ENCODE results near the gene IQSEC3.

Gene IQSEC3

DNA sequence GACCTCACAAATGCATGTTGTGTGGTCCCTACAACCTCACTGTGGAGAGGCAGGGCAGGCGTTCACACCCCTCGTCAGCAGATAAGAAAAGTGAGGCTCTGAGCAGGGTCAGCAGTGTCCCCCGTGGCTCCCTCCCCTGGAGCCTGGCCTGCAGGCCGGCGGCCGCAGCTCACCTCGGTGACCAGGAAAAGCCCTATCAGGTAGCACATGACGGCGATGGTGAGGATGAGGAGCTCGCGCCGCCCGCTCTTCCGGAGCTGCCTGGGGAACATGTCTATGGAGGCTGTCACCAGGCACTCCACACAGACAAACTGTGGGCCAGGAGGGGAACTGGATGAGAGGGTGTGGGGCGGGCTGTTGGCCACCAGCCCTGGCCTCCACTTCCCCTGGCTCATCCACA is 129.4 kb downstream of the IQSEC3 start:
- no peak for DNase-seq (ENCODE audit: low read depth in 1 of 2, low spot score in 1 of 2)

DNA sequence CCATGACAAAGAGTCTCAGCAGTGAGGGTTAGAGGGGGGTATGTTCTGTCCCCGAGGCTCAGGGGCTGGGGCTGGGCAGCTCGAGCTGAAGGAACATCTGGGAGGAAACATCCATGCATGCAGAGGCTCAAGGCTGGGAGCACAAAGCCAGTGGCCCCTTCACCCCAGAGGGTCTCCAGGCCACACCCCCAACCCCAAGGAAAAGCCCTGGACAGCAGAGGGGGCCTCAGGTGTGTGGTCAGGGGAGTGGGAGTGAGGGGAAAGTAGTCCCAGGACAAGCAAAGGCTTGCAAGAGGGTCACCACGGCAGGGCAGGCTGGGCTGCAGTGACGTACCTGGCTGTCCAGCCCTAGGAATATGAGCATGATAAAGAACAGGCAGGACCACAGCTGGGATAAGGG is 129.9 kb downstream of the IQSEC3 start:
- DNase-seq (ENCODE audit: low read depth in 1 of 2, low spot score in 1 of 2) = no peak

DNA sequence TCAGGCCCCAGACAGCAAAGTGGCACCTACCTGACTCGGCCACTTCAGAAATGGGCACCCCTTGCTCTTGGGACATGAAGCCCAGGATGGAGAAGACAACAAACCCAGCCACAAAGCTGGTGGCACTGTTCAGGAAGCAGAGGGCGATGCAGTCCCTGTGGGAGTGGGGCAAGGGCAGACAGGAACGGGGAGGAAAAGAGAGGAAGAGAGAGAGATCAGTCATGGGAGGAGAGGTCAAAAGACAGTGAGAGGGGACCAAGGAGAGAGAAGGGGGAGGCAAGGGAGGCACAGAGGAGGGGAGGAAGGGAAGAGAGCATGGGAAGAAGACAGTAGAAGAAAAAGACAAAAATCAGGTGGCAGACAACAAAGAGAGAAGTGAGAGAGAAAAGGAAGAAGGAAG is 130.8 kb downstream of the IQSEC3 start:
- no peak for DNase-seq (ENCODE audit: low read depth in 1 of 2, low spot score in 1 of 2)

DNA sequence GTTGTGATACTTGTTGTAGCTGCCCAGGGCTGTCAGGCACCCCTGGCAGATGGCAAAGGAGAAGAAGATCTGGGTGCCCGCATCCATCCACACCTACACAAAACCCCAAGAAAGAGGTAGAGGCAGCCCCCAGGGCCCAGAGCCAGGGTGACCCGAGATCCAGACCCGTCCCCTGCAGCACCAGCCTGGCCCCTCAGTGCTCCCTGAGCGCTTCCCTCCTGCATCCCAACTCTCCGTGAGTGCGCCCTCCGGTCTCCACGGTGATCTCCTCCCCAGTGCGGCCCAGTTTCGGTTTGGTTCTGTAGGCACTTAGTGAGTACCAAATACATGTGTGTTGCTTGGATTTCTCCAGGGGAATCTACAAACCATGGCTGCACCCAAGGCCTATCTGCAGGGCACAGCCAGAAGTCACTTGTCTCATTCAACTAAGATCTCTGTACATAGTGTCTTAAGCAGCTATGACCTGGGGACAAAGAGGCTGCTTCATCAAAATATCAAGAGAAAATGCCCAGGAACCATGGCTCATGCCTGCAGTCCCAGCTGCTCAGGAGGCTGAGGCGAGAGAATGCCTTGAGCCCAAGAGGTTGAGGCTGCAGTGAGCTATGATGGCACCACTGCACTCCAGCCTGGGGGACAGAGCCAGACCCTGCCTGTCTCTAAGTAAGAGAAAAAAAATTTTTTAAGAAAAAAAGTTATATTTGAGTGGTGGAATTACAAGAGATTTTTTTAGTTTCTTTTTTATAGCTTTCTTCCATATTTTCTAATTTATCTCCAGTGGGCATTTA is 131.5 kb downstream of the IQSEC3 start:
- no peak for DNase-seq (ENCODE audit: low read depth in 1 of 2, low spot score in 1 of 2)

DNA sequence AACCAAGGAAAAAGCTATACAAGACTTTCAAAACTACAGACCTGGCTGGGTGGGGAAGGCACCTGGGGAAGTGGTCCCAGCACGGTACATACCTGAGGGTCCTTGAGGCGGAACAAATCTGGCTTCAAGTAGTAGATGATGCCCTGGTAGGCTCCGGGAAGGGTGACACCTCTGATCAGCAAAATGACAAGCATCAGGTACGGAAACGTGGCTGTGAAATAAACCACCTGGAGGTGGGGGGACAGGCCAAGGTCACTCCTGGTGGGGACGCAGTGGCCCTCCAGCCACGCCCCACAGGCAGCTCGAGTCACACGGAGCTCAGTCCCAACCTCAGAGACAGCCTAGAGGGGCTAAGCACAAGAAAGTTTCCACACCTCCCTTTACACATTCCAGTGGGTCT is 132.1 kb downstream of the IQSEC3 start:
- DNase-seq (ENCODE audit: low read depth in 1 of 2, low spot score in 1 of 2) = no peak

DNA sequence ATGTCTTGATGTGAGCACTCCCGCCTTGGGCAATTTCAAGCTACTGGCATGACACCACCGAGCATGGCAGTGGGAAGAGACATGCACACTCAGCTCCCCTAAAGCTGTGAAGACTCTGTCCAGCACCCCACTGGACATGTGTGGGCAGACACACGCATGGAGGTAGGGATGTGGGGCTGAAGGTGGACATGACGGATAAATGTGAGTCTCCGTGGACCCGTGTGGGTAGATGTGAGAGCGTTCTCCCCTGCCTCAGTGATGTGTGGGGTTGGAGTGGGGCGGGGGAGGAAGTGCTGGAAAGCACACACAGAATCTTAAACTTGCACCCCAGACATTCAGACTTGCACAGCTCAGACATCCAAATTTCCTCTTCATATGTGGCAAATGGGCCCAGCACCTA is 134.8 kb downstream of the IQSEC3 start:
- DNase-seq (ENCODE audit: low read depth in 1 of 2, low spot score in 1 of 2) = no peak

DNA sequence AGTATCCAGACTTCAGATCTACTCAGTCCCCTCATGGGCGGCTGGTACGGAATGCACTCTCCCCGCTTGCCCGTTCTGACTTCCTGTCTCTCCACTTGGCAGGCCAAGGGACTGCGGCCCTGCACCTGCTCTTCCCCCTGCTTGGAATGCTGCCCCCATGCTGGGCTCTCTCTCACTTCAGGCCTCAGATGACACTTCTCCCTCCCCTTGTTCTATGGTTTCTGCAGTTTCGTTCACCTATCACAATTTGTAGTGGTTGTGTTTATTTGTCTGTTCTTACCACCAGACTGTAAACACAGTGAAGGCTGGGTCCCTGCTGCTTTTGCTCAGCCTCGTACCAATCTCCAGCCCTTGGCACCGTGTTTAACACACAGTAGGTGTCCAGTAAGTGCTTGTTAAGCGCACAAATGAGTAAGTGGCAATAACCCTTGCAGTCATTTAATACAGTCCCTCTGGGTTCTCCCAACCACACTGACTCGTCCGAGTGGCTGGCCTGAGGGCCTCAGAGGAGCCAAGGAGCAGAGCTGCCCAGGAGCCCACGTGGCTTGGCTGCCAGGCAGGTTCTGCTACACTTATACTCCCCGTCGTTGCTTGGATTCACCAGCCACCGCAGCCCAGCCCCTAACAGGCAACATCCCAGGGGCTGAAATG is 135.6 kb downstream of the IQSEC3 start:
- DNase-seq (ENCODE audit: low read depth in 1 of 2, low spot score in 1 of 2) = no peak

DNA sequence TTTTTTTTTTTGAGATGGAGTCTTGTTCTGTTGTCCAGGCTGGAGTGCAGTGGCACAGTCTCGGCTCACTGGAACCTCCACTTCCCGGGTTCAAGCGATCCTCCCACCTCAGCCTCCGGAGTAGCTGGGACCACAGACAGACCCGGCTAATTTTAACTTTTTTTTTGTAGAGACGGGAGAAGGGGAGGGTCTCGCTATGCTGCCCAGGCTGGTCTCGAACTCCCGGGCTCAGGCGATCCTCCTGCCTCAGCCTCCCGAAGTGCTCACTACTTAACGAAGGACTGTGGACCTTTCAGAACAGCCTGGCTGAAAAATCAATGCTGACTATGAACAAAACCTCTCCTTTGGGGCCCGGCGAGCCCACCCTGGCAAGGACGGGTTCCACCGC is 136.5 kb downstream of the IQSEC3 start:
- no peak for DNase-seq (ENCODE audit: low read depth in 1 of 2, low spot score in 1 of 2)

DNA sequence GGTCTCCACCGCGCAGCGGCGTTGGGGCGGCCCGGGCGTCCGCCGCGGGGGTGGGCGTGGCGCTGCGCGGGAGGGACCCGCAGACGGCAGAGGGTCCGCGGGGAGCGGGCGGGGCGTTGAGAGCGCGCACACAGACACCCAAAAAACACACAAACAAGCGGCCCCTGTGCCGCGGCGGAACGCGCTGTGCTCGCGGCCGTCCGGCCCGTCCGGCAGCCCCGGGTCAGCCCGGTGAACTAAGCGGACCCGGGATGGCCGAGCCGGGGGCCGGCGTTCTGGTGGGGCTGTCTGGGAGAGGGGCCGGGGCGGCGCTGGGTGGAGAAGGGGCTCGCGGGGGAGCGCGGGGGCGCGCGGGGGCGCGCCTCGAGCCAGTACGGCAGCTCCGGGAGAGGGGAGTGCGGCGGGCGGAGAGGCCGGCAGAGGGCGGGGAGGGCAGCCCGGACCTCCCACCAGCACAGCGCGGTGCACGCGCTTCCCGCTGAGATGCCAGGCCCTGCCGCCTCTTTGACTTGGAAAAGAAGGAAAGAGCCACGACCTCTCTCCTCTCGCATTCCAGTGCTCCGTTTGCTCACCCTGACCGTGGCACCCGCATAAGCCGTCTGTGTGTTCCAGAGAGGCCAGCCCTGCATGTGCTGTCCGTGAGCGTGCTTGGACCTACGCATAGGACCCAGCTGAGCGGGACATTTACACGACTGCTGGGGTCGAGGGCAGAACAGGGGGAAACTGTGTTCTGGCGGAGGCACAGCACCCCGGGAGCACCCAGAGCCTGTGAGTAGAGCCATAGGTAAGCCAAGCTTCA is 137.1 kb downstream of the IQSEC3 start:
- DNase-seq (ENCODE audit: low read depth in 1 of 2, low spot score in 1 of 2) = no peak

DNA sequence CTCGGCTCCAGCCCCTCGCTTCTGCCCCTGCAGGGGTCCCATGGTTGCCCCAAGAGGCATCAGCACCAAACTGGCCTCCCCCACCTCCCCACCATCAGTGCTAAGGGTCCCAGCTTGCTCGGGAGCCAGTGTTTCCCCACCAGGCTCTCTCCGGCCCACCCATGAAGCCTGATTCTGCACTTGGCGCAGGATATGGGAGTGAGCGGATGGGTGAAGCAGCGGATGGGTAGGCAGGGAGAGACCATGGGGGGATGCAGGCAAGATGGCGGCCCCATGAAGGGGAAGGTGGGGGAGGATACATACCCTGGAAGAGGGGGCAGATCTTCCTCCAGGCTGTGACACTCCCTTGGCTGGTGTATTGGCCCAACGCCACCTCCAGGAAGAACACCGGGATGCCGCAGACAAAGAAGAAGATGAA is 137.7 kb downstream of the IQSEC3 start:
- DNase-seq (ENCODE audit: low read depth in 1 of 2, low spot score in 1 of 2) = no peak

DNA sequence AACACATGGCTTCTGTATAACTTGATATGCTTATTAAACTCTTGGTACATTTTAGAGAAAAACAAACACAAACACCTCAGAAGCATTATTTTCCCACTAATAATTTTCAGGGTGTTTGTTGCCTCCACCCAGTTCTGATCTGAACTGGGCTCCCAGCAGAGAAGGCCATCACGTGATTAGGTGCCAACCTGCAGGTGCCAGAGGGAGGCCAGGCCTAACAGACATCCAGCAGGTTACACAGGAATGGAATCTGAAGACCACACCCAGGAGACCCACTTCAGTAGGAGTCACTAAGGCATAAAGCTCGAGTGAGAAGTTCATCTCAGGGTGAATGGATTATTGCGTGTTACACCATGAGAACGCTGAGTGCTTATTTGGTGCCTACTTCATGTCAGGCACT is 138.5 kb downstream of the IQSEC3 start:
- no peak for DNase-seq (ENCODE audit: low read depth in 1 of 2, low spot score in 1 of 2)

DNA sequence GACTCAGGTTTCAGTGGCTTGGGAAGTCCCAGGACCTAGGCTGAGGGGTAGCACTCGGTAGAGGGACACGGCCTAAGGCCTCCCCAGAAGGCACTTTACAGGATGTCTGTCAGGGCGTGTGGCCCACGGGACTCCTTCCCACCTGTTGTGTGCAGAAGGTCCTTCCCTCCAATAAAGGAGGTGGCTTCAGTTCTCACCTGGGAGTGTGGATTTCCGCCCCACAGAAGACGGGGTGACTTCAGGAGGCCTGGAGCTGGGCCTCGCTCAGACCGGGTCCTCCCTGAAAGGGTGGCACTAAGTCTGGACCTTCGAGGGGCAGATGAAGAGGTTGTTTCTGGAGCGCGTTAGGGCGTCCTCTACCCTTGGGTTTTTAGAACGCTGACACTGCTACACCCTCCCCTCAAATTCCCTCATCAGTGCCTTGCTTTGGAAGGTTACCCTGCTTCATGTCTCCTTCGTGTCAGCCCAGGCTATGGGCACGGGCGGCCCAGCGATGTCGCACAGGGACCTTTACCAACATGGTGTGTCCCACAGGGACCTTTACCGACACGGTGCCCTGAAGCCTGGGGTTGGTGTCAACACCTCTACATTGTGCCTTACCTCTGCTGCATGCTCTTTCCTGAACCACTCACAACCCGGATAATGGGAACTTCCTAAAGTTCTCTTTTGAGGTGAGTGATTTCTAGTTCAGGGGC is 140.3 kb downstream of the IQSEC3 start:
- DNase-seq (ENCODE audit: low read depth in 1 of 2, low spot score in 1 of 2) = no peak

DNA sequence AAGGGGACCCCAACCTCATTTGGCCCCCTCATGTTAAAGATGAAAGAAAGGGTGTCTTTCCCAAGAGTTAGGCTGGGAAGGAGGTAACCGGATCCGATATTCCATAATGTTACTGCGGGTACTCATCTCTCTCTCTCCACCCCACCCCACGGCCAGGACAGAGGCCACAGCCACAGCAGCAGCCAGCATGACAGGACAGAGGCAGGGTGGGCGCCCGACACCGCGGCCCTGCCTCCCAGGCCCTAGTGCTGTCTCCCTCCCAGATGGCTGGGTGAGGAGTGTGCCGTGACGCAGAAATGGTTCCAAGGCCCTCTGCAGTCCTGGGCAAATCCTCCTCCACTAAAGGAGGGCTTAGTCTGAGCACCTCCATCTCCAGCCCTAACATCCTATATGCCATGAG is 141.2 kb downstream of the IQSEC3 start:
- DNase-seq (ENCODE audit: low read depth in 1 of 2, low spot score in 1 of 2) = no peak

DNA sequence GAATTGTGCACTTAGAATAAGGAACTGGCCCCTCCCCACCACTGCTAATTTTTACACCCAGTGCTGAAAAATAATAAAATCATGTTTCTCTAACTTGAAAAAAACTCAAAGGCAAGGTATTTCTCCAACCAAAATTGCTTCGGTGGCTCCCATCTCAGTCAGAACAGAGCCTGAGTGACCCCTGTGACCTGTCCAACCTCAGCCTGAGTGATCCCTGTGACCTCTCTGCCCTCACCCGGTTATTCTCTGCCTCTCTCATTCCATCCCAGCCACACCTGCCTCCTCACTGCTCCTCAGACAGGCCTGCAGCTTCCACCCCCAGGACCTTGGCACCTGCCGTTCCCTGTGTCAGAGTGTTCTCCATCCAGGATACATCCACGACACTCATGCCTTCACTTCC is 142.2 kb downstream of the IQSEC3 start:
- no peak for DNase-seq (ENCODE audit: low read depth in 1 of 2, low spot score in 1 of 2)

DNA sequence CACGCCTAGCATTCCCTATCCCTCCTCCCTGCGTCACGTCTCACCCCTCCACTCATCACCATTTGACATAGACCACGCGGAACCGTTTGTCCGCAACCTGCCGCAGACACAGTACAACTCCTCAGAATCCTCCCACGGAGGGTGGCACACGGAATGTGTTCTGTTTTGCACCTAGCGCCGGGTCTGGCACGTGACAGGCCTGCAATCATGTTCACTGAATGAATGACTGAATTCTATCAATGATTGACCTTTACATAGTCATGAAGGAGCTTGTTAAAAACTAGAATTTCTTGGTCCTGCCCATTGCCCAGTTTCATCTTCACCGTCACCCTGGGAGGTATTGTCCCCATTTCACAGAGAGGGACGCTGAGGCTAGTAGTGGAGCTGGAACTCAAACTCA is 142.7 kb downstream of the IQSEC3 start:
- no peak for DNase-seq (ENCODE audit: low read depth in 1 of 2, low spot score in 1 of 2)

DNA sequence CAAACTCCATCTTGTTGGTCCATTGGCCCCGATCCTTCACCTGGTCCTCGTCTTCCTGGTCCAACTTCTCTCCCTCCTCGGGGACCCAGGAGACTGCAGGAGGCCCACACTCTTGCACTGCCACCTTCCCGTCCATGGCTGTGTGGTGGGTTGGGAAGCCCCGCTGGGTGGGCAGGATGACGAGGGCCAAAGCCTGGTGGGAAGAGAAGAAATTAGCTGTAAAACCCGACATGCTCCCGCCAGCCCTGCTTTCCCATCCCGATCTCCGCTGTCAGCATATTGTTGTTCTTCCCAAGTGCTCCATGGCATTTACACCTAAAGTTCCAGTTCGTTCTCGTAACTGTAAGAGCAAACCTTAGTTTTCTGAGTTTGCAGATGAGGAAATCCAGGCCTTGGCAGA is 143.3 kb downstream of the IQSEC3 start:
- no peak for DNase-seq (ENCODE audit: low read depth in 1 of 2, low spot score in 1 of 2)

DNA sequence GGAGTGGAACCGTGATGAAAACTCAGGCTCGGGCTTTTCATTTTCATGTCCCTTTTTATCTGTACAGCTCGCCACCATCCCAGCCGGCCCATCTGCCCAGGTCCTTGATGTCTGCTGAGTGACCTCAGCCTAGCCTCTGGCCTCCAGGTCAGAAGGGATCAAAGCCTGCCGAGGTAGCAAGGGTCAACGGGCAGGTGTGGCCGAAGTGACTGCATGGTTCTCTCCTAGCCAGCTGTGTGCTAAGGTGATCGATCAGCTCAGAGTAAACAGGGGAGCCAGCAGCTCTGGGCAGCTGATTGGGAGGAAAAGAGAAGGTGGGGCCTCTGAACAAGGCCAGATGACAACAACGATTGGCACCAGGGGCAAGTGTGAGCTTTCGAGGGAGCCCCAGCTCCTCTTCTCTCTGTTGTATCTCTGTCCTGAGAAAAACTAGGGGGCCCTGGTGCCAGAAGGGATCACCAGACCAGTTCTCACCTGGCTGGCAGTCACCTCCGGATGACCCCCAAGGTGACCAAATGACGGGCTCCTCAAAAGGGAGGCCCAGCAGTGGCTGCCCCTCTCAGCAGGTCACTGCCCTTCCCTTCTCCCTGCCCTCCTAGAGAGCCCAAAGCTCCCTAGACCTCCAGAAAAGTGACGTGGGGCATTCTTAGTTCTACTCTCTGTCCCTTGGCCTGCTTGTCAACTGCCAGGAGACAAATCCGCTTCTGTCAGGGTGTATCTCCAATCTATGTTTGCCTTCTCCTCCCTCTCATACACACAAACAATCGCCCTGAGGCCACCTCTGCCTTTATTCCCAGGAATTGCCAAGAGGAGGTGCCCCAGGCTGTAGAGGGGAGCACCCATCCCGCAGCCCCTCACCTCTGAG is 143.9 kb downstream of the IQSEC3 start:
- DNase-seq (ENCODE audit: low read depth in 1 of 2, low spot score in 1 of 2) = no peak

DNA sequence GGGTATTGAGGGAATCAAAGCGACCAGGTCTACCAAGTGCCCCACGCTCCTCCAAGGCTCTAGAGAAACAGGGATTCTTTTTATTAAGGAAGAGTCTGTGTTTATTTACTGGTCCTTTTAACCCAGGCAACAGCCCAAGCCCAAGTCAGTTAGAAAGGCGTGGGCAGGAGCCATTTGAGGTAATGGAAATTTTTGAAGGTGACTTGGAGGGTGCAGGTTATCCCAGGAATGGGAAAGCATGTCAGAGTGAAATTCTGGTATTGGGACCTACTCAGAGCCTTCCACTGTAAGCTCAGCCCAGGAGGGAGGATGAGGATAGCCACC is 144.5 kb downstream of the IQSEC3 start:
- no peak for DNase-seq (ENCODE audit: low read depth in 1 of 2, low spot score in 1 of 2)

DNA sequence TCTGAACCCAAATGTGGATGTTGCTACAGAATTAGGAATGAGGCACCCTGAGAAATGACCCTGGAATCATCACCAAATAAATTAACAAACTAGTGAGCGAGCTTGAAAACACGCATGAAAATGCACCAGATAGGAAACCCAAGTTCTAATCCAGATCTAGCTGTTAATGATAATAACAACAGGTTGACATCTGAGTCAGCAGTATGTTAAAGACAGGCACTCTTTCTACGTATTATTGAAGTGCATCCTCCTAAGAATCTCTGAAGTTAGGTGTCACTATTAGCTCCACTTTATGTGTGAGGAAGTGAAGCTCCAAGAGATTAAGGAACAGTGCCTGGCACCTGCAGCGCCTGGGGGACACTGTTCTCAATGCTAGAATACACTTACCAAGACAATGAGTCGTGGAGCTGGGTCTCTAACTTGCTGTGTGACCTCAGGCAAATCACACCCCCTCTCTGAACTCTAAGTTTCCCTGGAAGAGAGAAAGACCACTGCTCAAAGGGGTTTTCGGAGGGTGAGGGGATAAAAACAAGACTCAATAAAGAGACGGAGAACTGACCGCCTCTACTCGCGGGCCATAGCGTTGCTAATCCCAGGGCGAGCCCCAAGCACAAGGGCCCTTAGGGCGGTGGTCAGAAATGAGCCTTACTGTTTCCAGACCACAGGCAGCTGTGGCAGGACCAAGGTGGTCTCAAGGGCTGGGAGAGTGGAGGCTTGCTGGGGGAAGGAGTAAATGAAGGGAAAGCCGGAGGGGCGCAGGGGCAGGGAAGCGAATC is 145.3 kb downstream of the IQSEC3 start:
- no peak for DNase-seq (ENCODE audit: low read depth in 1 of 2, low spot score in 1 of 2)

DNA sequence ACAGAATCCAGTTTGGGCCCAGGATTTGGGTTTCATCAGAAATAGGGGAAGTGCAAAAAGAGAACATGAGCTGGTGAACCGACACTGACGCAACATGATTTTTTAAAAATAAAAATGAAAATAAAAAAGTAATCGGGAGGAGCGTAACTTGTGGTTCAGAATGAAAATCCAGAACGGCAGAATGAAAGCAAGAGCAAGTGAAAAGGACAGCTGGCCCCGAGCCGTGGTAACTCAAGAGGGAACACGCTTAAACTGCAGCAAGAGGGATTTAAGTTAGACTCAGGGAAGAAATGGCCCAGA is 145.8 kb downstream of the IQSEC3 start:
- no peak for DNase-seq (ENCODE audit: low read depth in 1 of 2, low spot score in 1 of 2)
